ENCODE data around the gene LRRC8D. TPM values are rescaled to one million over a fixed set of nuclear protein-coding genes. Genes with fewer than 3 reads are reported as not detected.
A peak's percentile ranks its signal among the peaks of the same experiment; 100 is the strongest.

The LRRC8D gene
- total RNA-seq, 4 donors from 2014 or later: 14.4 to 17.7 (median 15.7) TPM

GRCh38 chr1:89887713-89888112 lies 66.9 kb downstream of the LRRC8D start:
- 87 to 90% methylated on average over 1 of the region's 1 CpG for WGBS, 2 donors
- H3K4me3 ChIP-seq (ENCODE audit: low read depth, poor library complexity, severe bottlenecking): no peak overlapping the region
- intact Hi-C loops (cut with DNase I; ENCODE audit: low total_unique reads): no loop called here
- no peak for TF ChIP-seq POLR2A (IDR thresholded peaks at IDR 0.05)
- TF ChIP-seq CTCF (IDR thresholded peaks at IDR 0.05): no peak
- no peak for DNase-seq (ENCODE audit: low spot score in 2 of 2)

DNA sequence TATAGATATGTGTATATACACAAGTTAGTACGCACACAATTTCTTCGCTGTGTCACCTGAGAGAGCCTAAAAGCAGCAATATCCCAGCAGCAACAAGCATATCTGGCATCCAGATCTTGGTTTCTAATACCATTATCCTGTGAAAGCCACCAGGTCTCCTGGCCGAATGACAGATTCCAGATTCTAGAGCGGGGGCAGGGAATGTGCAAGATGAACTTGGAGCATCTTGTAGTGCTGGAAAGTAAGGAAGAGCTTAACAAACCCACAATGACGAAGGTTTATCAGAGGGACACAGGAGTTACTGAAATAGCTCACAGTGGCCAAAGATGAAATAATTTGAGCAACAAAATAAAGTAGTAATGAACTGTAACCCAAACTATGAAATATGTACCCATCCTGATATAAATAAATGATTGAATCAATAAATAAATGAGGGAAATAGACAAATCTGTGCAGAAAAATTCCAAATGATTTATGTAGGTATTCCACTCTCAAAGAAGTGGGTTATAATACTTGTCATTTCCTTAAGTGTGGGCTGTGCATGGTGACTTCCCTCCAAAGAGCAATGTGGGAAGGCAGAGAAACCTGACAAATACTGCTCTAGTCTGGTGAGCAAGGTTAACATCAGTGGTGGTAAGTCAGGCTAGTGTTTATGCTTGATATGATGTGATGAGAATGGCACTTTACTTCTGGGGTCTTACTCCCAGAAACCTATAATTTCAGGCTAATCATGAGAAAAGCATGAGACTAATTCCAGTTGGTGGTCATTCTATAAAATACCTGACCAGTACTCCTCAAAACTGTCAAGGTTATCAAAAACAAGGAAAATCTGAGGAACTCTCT lies 67.9 kb downstream of the LRRC8D start:
- WGBS, 2 donors: 91 to 92% methylated on average over 5 of the region's 5 CpGs
- intact Hi-C loops (cut with DNase I; ENCODE audit: low total_unique reads): no loop called here
- DNase-seq (ENCODE audit: low spot score in 2 of 2): no peak
- H3K4me3 ChIP-seq (ENCODE audit: low read depth, poor library complexity, severe bottlenecking): no peak overlapping the region
- TF ChIP-seq POLR2A (IDR thresholded peaks at IDR 0.05) (no peak), CTCF (IDR thresholded peaks at IDR 0.05) (no peak)

DNA sequence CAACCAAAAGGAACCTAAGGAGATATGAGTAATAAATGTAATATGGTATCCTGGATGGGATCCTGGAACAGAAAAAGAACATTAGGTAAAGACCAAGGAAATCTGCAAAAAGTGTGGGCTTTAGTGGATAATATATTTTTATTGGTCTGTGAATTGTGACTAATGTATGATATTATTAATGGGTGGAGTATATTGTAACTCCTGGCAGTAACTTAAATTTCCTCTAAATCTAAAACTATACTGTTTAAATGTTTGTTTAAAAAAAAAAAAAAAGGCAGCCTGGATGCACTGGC lies 68.4 kb downstream of the LRRC8D start:
- intact Hi-C loops (cut with DNase I; ENCODE audit: low total_unique reads): no loop called here
- H3K4me3 ChIP-seq (ENCODE audit: low read depth, poor library complexity, severe bottlenecking): no peak overlapping the region
- TF ChIP-seq POLR2A (IDR thresholded peaks at IDR 0.05): no peak
- no peak for TF ChIP-seq CTCF (IDR thresholded peaks at IDR 0.05)
- no peak for DNase-seq (ENCODE audit: low spot score in 2 of 2)

DNA sequence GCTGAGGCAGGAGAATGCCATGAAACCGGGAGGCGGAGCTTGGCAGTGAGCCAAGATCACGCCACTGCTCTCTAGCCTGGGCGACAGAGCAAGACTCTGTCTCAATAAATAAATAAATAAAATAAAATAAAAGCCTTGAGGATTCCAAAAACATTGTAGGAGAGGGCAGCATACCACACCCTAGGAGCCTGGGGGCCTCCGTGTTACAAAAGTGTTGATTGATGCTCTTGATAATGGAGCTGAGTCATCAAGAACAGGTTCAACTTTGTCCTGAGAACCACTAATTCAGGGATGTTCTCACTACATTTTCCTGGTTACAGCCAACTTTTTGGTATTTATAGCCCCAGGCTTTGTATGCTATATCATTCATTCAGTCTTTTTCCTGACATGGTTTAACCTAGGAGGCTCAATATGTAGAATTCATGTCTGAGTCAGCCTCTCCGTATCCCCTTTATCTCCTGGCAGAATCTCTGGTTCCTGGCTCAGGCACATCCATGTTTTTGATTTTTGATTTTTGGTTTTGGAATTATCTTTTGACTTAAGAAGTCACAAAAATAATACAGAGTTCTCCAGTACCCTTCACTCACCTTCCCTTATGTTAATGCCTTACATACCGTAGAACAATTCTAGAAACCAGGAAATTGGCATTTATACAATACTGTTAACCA lies 69.4 kb downstream of the LRRC8D start:
- WGBS, 2 donors: 41 to 45% methylated on average over 7 of the region's 7 CpGs
- TF ChIP-seq POLR2A (IDR thresholded peaks at IDR 0.05) (no peak), CTCF (IDR thresholded peaks at IDR 0.05) (no peak)
- peak; percentile 40 to 85 for DNase-seq (ENCODE audit: low spot score in 2 of 2)
- H3K4me3 ChIP-seq (ENCODE audit: low read depth, poor library complexity, severe bottlenecking): no peak overlapping the region
- intact Hi-C loops (cut with DNase I; ENCODE audit: low total_unique reads): no loop called here

GRCh38 chr1:89892816-89893215 lies 72.0 kb downstream of the LRRC8D start:
- DNase-seq (ENCODE audit: low spot score in 2 of 2): no peak
- TF ChIP-seq POLR2A (IDR thresholded peaks at IDR 0.05): no peak
- TF ChIP-seq CTCF (IDR thresholded peaks at IDR 0.05): no peak
- WGBS, 2 donors: 90 to 100% methylated on average over 1 of the region's 1 CpG
- intact Hi-C loops (cut with DNase I; ENCODE audit: low total_unique reads): no loop called here
- no peak overlapping the region for H3K4me3 ChIP-seq (ENCODE audit: low read depth, poor library complexity, severe bottlenecking)

Measured in lower leg skin (tissue), 4 donors.